Activated CD8-positive, alpha-beta memory T cell treated with anti-CD3 and anti-CD28 coated beads, Interleukin-2, amount 10 ng/mL, durations not matched to agents 7 days and 5 days (primary cell): ENCODE data around the gene ACTR2. TPM values are rescaled to one million over a fixed set of nuclear protein-coding genes. Genes with fewer than 3 reads are reported as not detected.
A peak's percentile ranks its signal among the peaks of the same experiment; 100 is the strongest.

Source experiments
- ATAC-seq: fragments of 150-1000 bp; cut with Tn5 transposase; one replicate; pipeline ENCODE4 v1.10.0; 2021; ENCODE audit warnings: moderate library complexity
- CTCF ChIA-PET: fragments of 350-600 bp; sonication (Branson Sonifier 250); formaldehyde crosslinking; loops from one replicate; lab custom pipeline; 2021; ENCODE audit warnings: antibody characterized with exemption; lab: Charles Lee
- DNase-seq: peaks from one replicate; pipeline ENCODE4 v3.0.0-alpha.2; 2020
- H3K27ac Mint-ChIP-seq: one replicate; pipeline ENCODE4 v1.8.0; 2021; ENCODE audit warnings: mild to moderate bottlenecking, mixed read lengths
- H3K27me3 Mint-ChIP-seq: one replicate; pipeline ENCODE4 v1.8.0; 2021; ENCODE audit warnings: mixed read lengths
- H3K36me3 Mint-ChIP-seq: one replicate; pipeline ENCODE4 v1.8.0; 2021; ENCODE audit warnings: mild to moderate bottlenecking, mixed read lengths
- H3K4me1 Mint-ChIP-seq: one replicate; pipeline ENCODE4 v1.8.0; 2021; ENCODE audit warnings: mixed read lengths
- H3K4me3 Mint-ChIP-seq: one replicate; pipeline ENCODE4 v1.8.0; 2021; ENCODE audit warnings: mild to moderate bottlenecking, moderate library complexity, mixed read lengths
- H3K9me3 Mint-ChIP-seq: one replicate; pipeline ENCODE4 v1.8.0; 2022; ENCODE audit warnings: low read depth, mixed read lengths
- total RNA-seq, 2 experiments: library from RNA; stranded (reverse); gene quantifications; one replicate each; pipeline ENCODE4 v1.2.3, GENCODE V29; 2021

ACTR2 gene
- total RNA-seq, 2 experiments from 2014 or later: 367 to 502 TPM

- Mint-ChIP-seq H3K36me3 (no peaks in the 10 kb centered on the region), H3K4me3 (no peak overlapping the region), H3K27me3 (peaks cover 59% of the 10 kb centered on the region), H3K27ac (no peak overlapping the region), H3K9me3 (no peaks in the 10 kb centered on the region), H3K4me1 (peaks cover 2% of the 10 kb centered on the region)
- no peak for DNase-seq
- CTCF ChIA-PET: interaction anchor here (1.0 kb wide), 1 partner anchor 10 kb away, joined by 4 read pairs; no protein-coding TSS in a partner anchor
- no peak for ATAC-seq
Observed at GRCh38 chr2:65293376-65293775, 65.7 kb downstream of the ACTR2 start.

DNA sequence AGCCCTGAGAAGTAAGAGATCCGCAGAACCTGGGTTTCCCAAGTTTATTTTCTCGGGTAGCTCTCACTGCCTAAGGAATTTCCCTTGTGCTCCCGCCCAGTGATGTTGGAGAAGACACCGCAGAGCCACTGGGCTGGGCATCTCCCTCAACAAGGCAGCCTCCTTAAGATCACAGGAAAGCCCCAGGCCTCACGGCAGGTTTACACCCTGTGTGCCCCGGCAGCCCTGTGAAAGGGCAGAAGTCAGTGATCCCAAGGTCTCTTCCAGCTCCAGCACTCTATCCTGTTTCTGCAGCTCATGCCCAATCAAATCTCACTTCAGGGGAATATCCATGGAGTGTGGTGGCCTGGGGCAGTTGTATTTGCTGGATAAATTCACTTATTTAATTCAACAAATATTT, 66.5 kb downstream of the ACTR2 start:
- no peak overlapping the region for H3K4me3 Mint-ChIP-seq
- H3K27ac Mint-ChIP-seq: no peak overlapping the region
- ATAC-seq (no peak), DNase-seq (no peak)
- H3K27me3 Mint-ChIP-seq: peaks cover 59% of the 10 kb centered on the region
- CTCF ChIA-PET: interaction anchor here (1.0 kb wide), 1 partner anchor 11 kb away, joined by 4 read pairs; no protein-coding TSS in a partner anchor
- H3K9me3 Mint-ChIP-seq: no peaks in the 10 kb centered on the region
- H3K36me3 Mint-ChIP-seq: no peaks in the 10 kb centered on the region
- peaks cover 3% of the 10 kb centered on the region for H3K4me1 Mint-ChIP-seq

DNA sequence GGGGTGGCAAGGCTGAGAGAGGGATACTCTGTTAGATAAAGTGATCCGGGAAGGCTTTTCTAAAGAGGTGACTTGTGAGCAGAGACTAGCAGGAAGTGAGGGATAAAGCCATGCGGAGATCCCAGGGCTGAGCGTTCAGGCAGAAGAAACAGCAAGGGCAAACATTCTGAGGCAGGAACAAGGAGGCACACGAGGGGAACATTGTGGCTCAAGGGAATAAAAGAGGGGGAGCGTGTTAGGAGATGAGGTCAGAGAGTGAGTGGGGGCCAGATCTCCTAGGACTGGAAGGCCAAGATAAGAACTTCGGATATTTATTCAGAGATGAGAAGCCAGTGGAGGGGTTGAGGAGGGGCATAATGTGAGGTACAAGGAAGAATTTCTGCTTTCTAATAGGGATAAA, 67.1 kb downstream of the ACTR2 start:
- ATAC-seq: no peak
- Mint-ChIP-seq H3K4me1 (peaks cover 9% of the 10 kb centered on the region), H3K27ac (no peak overlapping the region), H3K27me3 (peaks cover 65% of the 10 kb centered on the region), H3K9me3 (no peaks in the 10 kb centered on the region), H3K36me3 (no peaks in the 10 kb centered on the region), H3K4me3 (no peak overlapping the region)
- CTCF ChIA-PET: no interaction called here
- no peak for DNase-seq

- ATAC-seq: no peak
- H3K36me3 Mint-ChIP-seq: no peaks in the 10 kb centered on the region
- H3K27ac Mint-ChIP-seq: no peak overlapping the region
- H3K4me1 Mint-ChIP-seq: peaks cover 31% of the 10 kb centered on the region
- H3K9me3 Mint-ChIP-seq: no peaks in the 10 kb centered on the region
- CTCF ChIA-PET: interaction anchor here (0.6 kb wide), 1 partner anchor 239 kb away, joined by 3 read pairs; no protein-coding TSS in a partner anchor
- H3K4me3 Mint-ChIP-seq: no peak overlapping the region
- DNase-seq: no peak
- H3K27me3 Mint-ChIP-seq: peaks cover 67% of the 10 kb centered on the region
Observed at GRCh38 chr2:65296971-65297370, 69.3 kb downstream of the ACTR2 start.

DNA sequence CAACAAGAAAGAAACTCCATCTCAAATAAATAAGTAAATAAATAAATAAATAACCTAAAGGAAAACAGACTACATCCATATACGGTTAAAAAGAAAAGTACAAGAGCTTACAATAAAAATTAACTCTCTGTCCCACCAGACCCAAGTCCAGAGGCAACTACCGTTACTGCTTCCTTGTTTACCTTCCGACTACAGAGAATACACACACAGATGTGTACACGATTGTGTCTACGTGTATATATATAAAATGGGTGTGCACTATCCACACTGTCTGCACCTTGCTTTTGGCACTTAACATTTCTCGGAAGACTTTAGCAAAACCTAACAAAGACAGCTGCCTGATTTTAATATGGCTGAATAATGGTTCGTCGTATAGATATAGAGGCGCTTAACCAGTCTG, 69.9 kb downstream of the ACTR2 start:
- Mint-ChIP-seq H3K27me3 (peaks cover 70% of the 10 kb centered on the region), H3K9me3 (no peaks in the 10 kb centered on the region), H3K36me3 (no peaks in the 10 kb centered on the region), H3K4me3 (no peak overlapping the region), H3K27ac (no peak overlapping the region), H3K4me1 (peaks cover 37% of the 10 kb centered on the region)
- CTCF ChIA-PET: no interaction called here
- no peak for ATAC-seq
- no peak for DNase-seq

- CTCF ChIA-PET: no interaction called here
- H3K4me3 Mint-ChIP-seq: no peak overlapping the region
Observed at GRCh38 chr2:65298089-65298488, 70.5 kb downstream of the ACTR2 start.

DNA sequence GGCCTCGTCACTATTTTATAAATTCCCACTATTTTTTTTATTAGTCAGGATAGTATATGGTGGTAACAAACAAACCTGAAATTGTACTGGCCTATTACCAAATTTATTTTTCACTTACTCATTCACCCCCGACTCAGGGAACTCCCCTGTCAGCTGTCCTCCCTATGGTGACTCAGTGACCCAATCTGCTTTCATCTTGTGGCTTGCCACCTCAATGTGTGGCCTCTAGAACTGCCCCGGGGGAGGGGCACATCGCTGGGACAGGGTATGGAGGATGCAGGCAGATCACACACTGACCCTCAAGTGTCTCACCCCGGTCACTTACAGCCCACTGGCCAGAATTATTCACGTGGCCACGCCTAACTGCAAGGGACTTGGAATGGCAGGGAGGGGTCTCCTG, 71.6 kb downstream of the ACTR2 start:
- Mint-ChIP-seq H3K4me3 (no peak overlapping the region), H3K27me3 (peaks cover 69% of the 10 kb centered on the region), H3K4me1 (peaks cover 43% of the 10 kb centered on the region), H3K27ac (peak overlapping the region; percentile 55), H3K9me3 (no peaks in the 10 kb centered on the region), H3K36me3 (peaks cover 3% of the 10 kb centered on the region)
- DNase-seq: peak; percentile 68
- CTCF ChIA-PET: interaction anchor here (1.2 to 5.1 kb wide), 3 partner anchors 14 to 59 kb away, joined by 3 to 23 read pairs (median 7); no protein-coding TSS in a partner anchor
- no peak for ATAC-seq

More at GRCh38 chr2:65298089-65298488, 70.5 kb downstream of the ACTR2 start:
- Mint-ChIP-seq H3K4me1 (peaks cover 41% of the 10 kb centered on the region), H3K27me3 (peaks cover 71% of the 10 kb centered on the region), H3K9me3 (no peaks in the 10 kb centered on the region), H3K36me3 (peaks cover 1% of the 10 kb centered on the region), H3K27ac (no peak overlapping the region)
- ATAC-seq: no peak
- no peak for DNase-seq

GRCh38 chr2:65300134-65300760, 72.6 kb downstream of the ACTR2 start:
- Mint-ChIP-seq H3K27ac (peak overlapping the region; percentile 86), H3K9me3 (no peaks in the 10 kb centered on the region), H3K4me1 (peaks cover 43% of the 10 kb centered on the region), H3K27me3 (peaks cover 66% of the 10 kb centered on the region), H3K36me3 (peaks cover 3% of the 10 kb centered on the region), H3K4me3 (peak overlapping the region; percentile 63)
- no peak for ATAC-seq
- peak; percentile 40 for DNase-seq
- CTCF ChIA-PET: interaction anchor here (1.2 to 5.1 kb wide), 6 partner anchors 15 to 236 kb away, joined by 3 to 23 read pairs (median 4); no protein-coding TSS in a partner anchor

- H3K27ac Mint-ChIP-seq: peak overlapping the region; percentile 86
- H3K4me1 Mint-ChIP-seq: peaks cover 43% of the 10 kb centered on the region
- H3K36me3 Mint-ChIP-seq: peaks cover 3% of the 10 kb centered on the region
- ATAC-seq: peak; percentile 94
- peak overlapping the region; percentile 63 for H3K4me3 Mint-ChIP-seq
- DNase-seq: peak; percentile 91
- H3K27me3 Mint-ChIP-seq: peaks cover 66% of the 10 kb centered on the region
- CTCF ChIA-PET: interaction anchor here (1.1 to 5.1 kb wide), 9 partner anchors 10 to 236 kb away, joined by 3 to 23 read pairs (median 4); no protein-coding TSS in a partner anchor
- H3K9me3 Mint-ChIP-seq: no peaks in the 10 kb centered on the region
Observed at GRCh38 chr2:65300761-65301711, 73.4 kb downstream of the ACTR2 start.

DNA sequence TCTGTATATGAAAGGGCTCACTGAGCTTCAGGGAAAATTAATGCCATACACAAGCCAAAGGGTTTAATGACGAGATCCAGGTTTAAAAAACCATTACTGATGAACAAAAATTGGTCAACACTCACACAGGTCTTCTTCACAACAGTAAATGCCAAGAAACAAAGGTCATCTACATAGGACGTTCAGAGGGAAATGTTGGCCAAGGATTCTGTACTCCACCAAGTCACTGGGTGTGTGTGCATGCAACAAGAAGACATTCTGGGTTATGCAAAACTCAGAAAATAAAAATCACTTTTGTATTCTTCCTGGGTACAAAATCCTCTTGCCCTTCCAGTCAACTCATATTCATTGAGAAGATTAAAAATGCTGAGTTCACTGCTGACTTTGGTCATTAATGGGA, 78.3 kb downstream of the ACTR2 start:
- CTCF ChIA-PET: no interaction called here
- H3K4me1 Mint-ChIP-seq: peaks cover 22% of the 10 kb centered on the region
- H3K27me3 Mint-ChIP-seq: peaks cover 53% of the 10 kb centered on the region
- H3K9me3 Mint-ChIP-seq: no peaks in the 10 kb centered on the region
- H3K36me3 Mint-ChIP-seq: peaks cover 3% of the 10 kb centered on the region
- no peak overlapping the region for H3K27ac Mint-ChIP-seq
- DNase-seq (no peak), ATAC-seq (no peak)
- no peak overlapping the region for H3K4me3 Mint-ChIP-seq

GRCh38 chr2:65309699-65310098, 82.1 kb downstream of the ACTR2 start:
- Mint-ChIP-seq H3K27me3 (peaks cover 28% of the 10 kb centered on the region), H3K36me3 (no peaks in the 10 kb centered on the region), H3K9me3 (no peaks in the 10 kb centered on the region), H3K27ac (no peak overlapping the region), H3K4me1 (no peaks in the 10 kb centered on the region), H3K4me3 (no peak overlapping the region)
- ATAC-seq (no peak), DNase-seq (no peak)
- CTCF ChIA-PET: interaction anchor here (0.8 kb wide), 1 partner anchor 263 kb away, joined by 3 read pairs; no protein-coding TSS in a partner anchor

- Mint-ChIP-seq H3K9me3 (no peaks in the 10 kb centered on the region), H3K4me1 (no peaks in the 10 kb centered on the region), H3K4me3 (no peak overlapping the region), H3K27me3 (peaks cover 18% of the 10 kb centered on the region), H3K27ac (no peak overlapping the region), H3K36me3 (no peaks in the 10 kb centered on the region)
- CTCF ChIA-PET: interaction anchor here (2.1 kb wide), 1 partner anchor 9 kb away, joined by 4 read pairs; no protein-coding TSS in a partner anchor
- DNase-seq: no peak
- ATAC-seq: no peak
Observed at GRCh38 chr2:65311049-65311448, 83.4 kb downstream of the ACTR2 start.

DNA sequence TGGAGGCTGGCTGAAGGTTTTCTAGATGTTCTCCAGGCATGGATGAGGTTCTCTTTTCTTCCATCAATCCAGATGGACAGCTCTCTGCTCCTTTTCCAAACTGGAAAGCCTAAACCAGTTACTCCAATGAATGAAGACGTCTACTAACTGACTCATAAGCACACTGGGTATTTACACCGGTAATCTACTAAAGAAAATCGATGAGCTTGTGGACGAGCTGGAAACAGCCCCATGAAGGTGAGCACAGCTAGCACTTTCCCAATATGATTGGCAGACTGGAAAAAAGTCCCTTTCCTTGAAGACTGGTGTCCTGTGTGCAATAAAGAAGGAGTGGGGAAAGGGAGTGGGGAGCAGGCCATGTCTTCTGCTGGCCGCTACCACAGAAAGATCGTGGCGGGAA, 84.0 kb downstream of the ACTR2 start:
- peaks cover 13% of the 10 kb centered on the region for H3K27me3 Mint-ChIP-seq
- no peaks in the 10 kb centered on the region for H3K36me3 Mint-ChIP-seq
- ATAC-seq (no peak), DNase-seq (no peak)
- no peak overlapping the region for H3K4me3 Mint-ChIP-seq
- H3K9me3 Mint-ChIP-seq: no peaks in the 10 kb centered on the region
- peaks cover 4% of the 10 kb centered on the region for H3K4me1 Mint-ChIP-seq
- no peak overlapping the region for H3K27ac Mint-ChIP-seq
- CTCF ChIA-PET: interaction anchor here (2.1 kb wide), 1 partner anchor 10 kb away, joined by 4 read pairs; no protein-coding TSS in a partner anchor
